HepG2 (cell line): ENCODE measurements around the gene KLK7. TPM values are rescaled to one million over a fixed set of nuclear protein-coding genes. Genes with fewer than 3 reads are reported as not detected.
A peak's percentile ranks its signal among the peaks of the same experiment; 100 is the strongest.

ENCODE experiments used
- ARNT ChIP-seq: fragments of 450-650 bp; IDR thresholded peaks from 2 replicates; pipeline ENCODE4 v1.6.1; 2017
- ARNT2 ChIP-seq: sonication (generic); formaldehyde crosslinking; IDR thresholded peaks from 2 replicates; pipeline ENCODE4 v1.8.0; 2022; ENCODE audit warnings: mild to moderate bottlenecking, low read depth, missing genetic modification reagents, moderate library complexity
- ATAD3A ChIP-seq: sonication (generic); formaldehyde crosslinking; IDR thresholded peaks from 2 replicates; pipeline ENCODE4 v1.4.0; 2020; ENCODE audit warnings: missing genetic modification reagents
- DMTF1 ChIP-seq: sonication (generic); formaldehyde crosslinking; IDR thresholded peaks from 2 replicates; pipeline ENCODE4 v1.4.0; 2020; ENCODE audit warnings: mild to moderate bottlenecking, missing genetic modification reagents
- GATAD2A ChIP-seq: IDR thresholded peaks from 2 replicates; pipeline ENCODE4 v1.6.1; 2016
- HNRNPLL ChIP-seq: fragments of 200-400 bp; formaldehyde crosslinking; IDR thresholded peaks from 2 replicates; pipeline ENCODE4 v1.6.1; 2017; ENCODE audit warnings: mild to moderate bottlenecking, low read depth, low read length; ENCODE audit not compliant: poor library complexity, severe bottlenecking
- HOMEZ ChIP-seq: IDR thresholded peaks from 2 replicates; pipeline ENCODE4 v1.6.1; 2016; ENCODE audit warnings: low read depth
- KDM2A ChIP-seq: sonication (generic); formaldehyde crosslinking; IDR thresholded peaks from 2 replicates; pipeline ENCODE4 v1.4.0; 2020; ENCODE audit warnings: low read depth, missing genetic modification reagents, borderline replicate concordance
- MAFK ChIP-seq, 2 experiments: IDR thresholded peaks in 1 of 2; conservative IDR thresholded peaks in 1 of 2; 2 replicates each; pipeline ENCODE4 v1.6.1; 2011; ENCODE audit warnings: improper control_type of control experiment in 2 of 2, low read length in 2 of 2
- MAX ChIP-seq: IDR thresholded peaks from 2 replicates; pipeline ENCODE4 v1.6.1; 2012; ENCODE audit warnings: inconsistent platforms
- MED8 ChIP-seq: sonication (generic); formaldehyde crosslinking; IDR thresholded peaks from 2 replicates; pipeline ENCODE4 v1.8.1; 2023; ENCODE audit warnings: mild to moderate bottlenecking, missing genetic modification reagents; ENCODE audit not compliant: insufficient replicate concordance
- SIX4 ChIP-seq: sonication (generic); formaldehyde crosslinking; IDR thresholded peaks from 2 replicates; pipeline ENCODE4 v1.4.0; 2020; ENCODE audit warnings: missing genetic modification reagents
- XRCC5 ChIP-seq: fragments of 200-400 bp; formaldehyde crosslinking; optimal IDR thresholded peaks from 2 replicates; pipeline ENCODE3; 2017; ENCODE audit warnings: mild to moderate bottlenecking, low read length
- YY1 ChIP-seq: IDR thresholded peaks from 2 replicates; pipeline ENCODE4 v1.6.1; 2011; ENCODE audit warnings: low read length, low read depth, moderate library complexity, mild to moderate bottlenecking; ENCODE audit not compliant: insufficient read depth, insufficient replicate concordance
- ZBTB33 ChIP-seq: sonication (generic); formaldehyde crosslinking; IDR thresholded peaks from 2 replicates; pipeline ENCODE4 v1.4.0; 2020; ENCODE audit warnings: missing genetic modification reagents
- ZFP41 ChIP-seq: sonication (generic); formaldehyde crosslinking; IDR thresholded peaks from 2 replicates; pipeline ENCODE4 v1.4.0; 2020; ENCODE audit warnings: mild to moderate bottlenecking, missing genetic modification reagents, borderline replicate concordance
- ZNF558 ChIP-seq: sonication (generic); formaldehyde crosslinking; IDR thresholded peaks from 2 replicates; pipeline ENCODE4 v1.9.0; 2022; ENCODE audit warnings: mild to moderate bottlenecking, missing genetic modification reagents, borderline replicate concordance
- ZNF704 ChIP-seq: sonication (generic); formaldehyde crosslinking; IDR thresholded peaks from 2 replicates; pipeline ENCODE4 v1.8.1; 2023; ENCODE audit warnings: mild to moderate bottlenecking, inconsistent platforms, moderate library complexity, missing genetic modification reagents, borderline replicate concordance
- ZNF709 ChIP-seq: sonication (generic); formaldehyde crosslinking; IDR thresholded peaks from 2 replicates; pipeline ENCODE4 v1.5.0; 2020; ENCODE audit warnings: mild to moderate bottlenecking, missing genetic modification reagents
- ZNF749 ChIP-seq: sonication (generic); formaldehyde crosslinking; IDR thresholded peaks from 2 replicates; pipeline ENCODE4 v1.8.0; 2022; ENCODE audit warnings: mild to moderate bottlenecking, missing genetic modification reagents, moderate library complexity, borderline replicate concordance
- ZNF782 ChIP-seq: sonication (generic); formaldehyde crosslinking; IDR thresholded peaks from 2 replicates; pipeline ENCODE4 v1.4.0; 2020; ENCODE audit warnings: missing genetic modification reagents, mild to moderate bottlenecking, borderline replicate concordance
- ZSCAN31 ChIP-seq: sonication (generic); formaldehyde crosslinking; IDR thresholded peaks from 2 replicates; pipeline ENCODE4 v1.5.0; 2020; ENCODE audit warnings: low read depth, mild to moderate bottlenecking, missing genetic modification reagents
- polyA plus RNA-seq, 8 experiments: library from polyadenylated mRNA; depleted of rRNA in 3 of 8; stranded (reverse) in 7 of 8; unstranded in 1 of 8; fragments of >200 nt; fragmentation: Illumina TruSeq in 4 of 8; extraction: Trizol in 4 of 8; gene quantifications; 2 replicates each; pipeline versions ENCODE4 v1.2.1 to v1.2.3, GENCODE V29; 2011 to 2016; ENCODE audit warnings: low read depth in 4 of 8, missing spikeins in 1 of 8, mixed read lengths in 1 of 8; ENCODE audit not compliant: insufficient read depth in 1 of 8
- total RNA-seq, 5 experiments: library from RNA; depleted of rRNA; stranded (reverse); fragments of >200 nt; fragmentation: Illumina TruSeq; extraction: Trizol; gene quantifications; 2 replicates each; pipeline ENCODE4 v1.2.3, GENCODE V29; 2016; ENCODE audit warnings: low read depth in 1 of 5

KLK7 gene
- total and polyA plus RNA-seq, 2 of the 13 experiments (the other 11 are each of a cell fraction or from before 2014, with no cell fraction given), result not detected

- no peak for TF ChIP-seq MAX
- TF ChIP-seq KDM2A (CRISPR knock-in tag), result peak; percentile 60; the same call in 1 of the 2 replicates
- no peak for TF ChIP-seq MED8 (CRISPR knock-in tag)
- TF ChIP-seq GATAD2A (CRISPR knock-in tag), result no peak
- no peak for TF ChIP-seq ZNF749 (CRISPR knock-in tag)
- TF ChIP-seq SIX4 (CRISPR knock-in tag), result no peak
- no peak for TF ChIP-seq ZSCAN31 (CRISPR knock-in tag)
- no peak for TF ChIP-seq ARNT2 (CRISPR knock-in tag)
- TF ChIP-seq ZNF704 (CRISPR knock-in tag), result no peak
- no peak for TF ChIP-seq ZFP41 (CRISPR knock-in tag)
- TF ChIP-seq HNRNPLL, result peak; percentile 34
- TF ChIP-seq HOMEZ, result no peak
- peak; percentile 55 for TF ChIP-seq XRCC5
- TF ChIP-seq ZNF782, result no peak
- 0 out of 2 replicates have a peak, but pooled peaks have one; percentile 6 for TF ChIP-seq ZBTB33
- no peak for TF ChIP-seq YY1
- no peak for TF ChIP-seq ARNT
- no peak for TF ChIP-seq MAFK (conservative IDR thresholded peaks at IDR 0.05 in 1 of 2, IDR thresholded peaks at IDR 0.05 in 1 of 2; ENCODE audit: low read length in 2 of 2)
- no peak for TF ChIP-seq ZNF709 (CRISPR knock-in tag)
- TF ChIP-seq ZNF558 (CRISPR knock-in tag), result no peak
- no peak for TF ChIP-seq DMTF1 (CRISPR knock-in tag)
- TF ChIP-seq ATAD3A (CRISPR knock-in tag), result no peak
Observed at GRCh38 chr19:51016798-51017683, 33.3 kb upstream of the KLK7 start (continued).
